Measurements from ENCODE around the gene GBP3.

The GBP3 gene

DNA sequence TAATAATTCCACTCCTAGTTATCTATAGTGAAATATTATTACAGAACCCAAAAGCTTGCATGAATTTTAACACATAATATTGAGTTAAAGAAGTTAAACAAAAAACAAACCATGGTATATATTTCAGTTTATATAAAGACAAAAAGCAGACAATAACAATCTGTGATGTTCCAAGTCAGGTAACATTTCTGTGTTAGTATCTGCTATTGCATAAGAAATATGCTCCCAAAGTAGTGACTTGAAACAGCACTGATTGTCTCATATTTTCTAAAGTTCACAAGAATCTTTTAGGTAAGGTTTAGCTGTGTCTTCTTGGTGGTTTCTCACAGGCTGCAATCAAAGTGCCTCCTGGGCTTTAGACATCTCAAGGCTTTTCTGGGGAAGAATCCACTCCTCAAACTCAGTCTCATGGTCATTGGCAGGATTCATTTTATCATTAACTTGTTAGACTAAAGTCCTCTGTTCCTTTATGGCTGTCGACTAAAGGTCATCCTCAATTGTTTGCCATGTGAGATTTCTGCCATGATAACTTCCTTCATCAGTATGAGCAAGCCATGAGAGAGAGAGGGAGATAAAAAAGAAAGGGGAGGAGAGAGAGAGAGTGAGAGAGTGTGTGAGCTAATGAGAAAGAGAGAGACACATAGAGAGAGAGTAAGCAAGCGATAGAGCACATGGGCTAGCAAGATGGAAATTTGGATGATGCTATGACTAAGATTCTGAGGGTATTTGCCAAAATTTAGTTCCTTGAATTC is 22.5 kb upstream of the GBP3 start:
- H3K4me3 ChIP-seq (ENCODE audit: low read depth, low read length), result no peak overlapping the region
- TF ChIP-seq, protein P1, sequence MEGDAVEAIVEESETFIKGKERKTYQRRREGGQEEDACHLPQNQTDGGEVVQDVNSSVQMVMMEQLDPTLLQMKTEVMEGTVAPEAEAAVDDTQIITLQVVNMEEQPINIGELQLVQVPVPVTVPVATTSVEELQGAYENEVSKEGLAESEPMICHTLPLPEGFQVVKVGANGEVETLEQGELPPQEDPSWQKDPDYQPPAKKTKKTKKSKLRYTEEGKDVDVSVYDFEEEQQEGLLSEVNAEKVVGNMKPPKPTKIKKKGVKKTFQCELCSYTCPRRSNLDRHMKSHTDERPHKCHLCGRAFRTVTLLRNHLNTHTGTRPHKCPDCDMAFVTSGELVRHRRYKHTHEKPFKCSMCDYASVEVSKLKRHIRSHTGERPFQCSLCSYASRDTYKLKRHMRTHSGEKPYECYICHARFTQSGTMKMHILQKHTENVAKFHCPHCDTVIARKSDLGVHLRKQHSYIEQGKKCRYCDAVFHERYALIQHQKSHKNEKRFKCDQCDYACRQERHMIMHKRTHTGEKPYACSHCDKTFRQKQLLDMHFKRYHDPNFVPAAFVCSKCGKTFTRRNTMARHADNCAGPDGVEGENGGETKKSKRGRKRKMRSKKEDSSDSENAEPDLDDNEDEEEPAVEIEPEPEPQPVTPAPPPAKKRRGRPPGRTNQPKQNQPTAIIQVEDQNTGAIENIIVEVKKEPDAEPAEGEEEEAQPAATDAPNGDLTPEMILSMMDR (IDR thresholded peaks at IDR 0.05; ENCODE audit: borderline replicate concordance, insufficient read depth, low read depth, low read length), result no peak

DNA sequence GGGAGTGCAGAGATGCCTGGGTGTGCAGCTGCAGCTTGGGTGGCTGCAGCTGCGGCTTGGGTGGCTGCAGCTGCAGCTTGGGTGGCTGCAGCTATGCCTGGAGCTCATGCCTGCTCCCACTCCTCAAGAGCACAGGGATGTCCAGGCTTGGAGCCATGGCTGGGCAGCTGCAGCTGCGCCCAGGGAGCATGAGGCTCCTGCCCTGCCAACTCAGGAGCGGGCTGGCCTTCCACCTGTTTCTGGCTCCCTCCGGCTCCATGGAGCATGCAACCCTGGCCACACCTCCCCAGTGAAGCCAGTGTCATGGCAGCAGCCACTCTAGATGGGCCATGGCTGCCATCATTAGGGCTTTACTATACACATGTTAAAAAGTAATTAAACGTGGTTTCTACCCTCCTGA is 21.3 kb upstream of the GBP3 start:
- H3K4me3 ChIP-seq (ENCODE audit: low read depth, low read length), result no peak overlapping the region
- TF ChIP-seq, protein P1 (IDR thresholded peaks at IDR 0.05; ENCODE audit: borderline replicate concordance, insufficient read depth, low read depth, low read length), result no peak

DNA sequence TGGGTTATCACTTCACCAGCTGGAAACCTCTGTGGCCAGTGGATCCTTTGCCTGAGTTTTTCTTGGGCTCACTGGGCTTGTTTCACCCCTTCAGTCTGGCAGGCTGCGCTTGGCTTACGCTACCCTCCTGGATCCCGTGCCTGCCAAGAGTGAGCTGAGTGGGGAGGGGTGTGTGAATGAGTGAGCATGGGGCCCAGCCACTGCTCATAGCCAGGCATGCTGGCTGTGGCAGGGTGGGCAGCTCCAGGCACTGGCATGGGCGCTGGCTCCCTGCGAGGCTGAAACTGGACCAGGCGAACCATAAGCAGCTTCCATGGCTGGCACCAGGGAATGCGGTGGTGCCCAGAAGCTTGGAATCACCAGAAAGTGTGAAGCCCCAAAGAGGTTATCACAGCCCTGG is 19.8 kb upstream of the GBP3 start:
- no peak overlapping the region for H3K4me3 ChIP-seq (ENCODE audit: low read depth, low read length)
- TF ChIP-seq, protein P1 (IDR thresholded peaks at IDR 0.05; ENCODE audit: borderline replicate concordance, insufficient read depth, low read depth, low read length), result no peak

DNA sequence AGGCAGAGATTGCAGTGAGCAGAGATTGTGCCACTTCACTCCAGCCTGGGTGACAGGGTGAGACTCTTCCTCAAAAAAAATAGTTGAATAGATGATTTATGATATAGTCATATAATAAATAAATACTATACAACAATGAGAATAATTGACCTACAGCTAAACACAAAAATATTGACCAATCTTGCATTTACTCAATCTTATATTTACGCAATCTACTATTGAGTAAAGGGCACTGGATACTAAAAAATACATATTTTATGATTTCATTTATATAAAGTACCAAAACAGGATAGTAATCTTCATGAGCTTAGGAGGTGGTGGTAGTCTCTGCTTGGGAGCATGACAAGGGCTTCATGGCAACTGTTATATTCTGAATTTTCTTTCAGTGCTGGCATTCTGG is 19.1 kb upstream of the GBP3 start:
- H3K4me3 ChIP-seq (ENCODE audit: low read depth, low read length), result no peak overlapping the region
- TF ChIP-seq, protein P1 (IDR thresholded peaks at IDR 0.05; ENCODE audit: borderline replicate concordance, insufficient read depth, low read depth, low read length), result no peak

DNA sequence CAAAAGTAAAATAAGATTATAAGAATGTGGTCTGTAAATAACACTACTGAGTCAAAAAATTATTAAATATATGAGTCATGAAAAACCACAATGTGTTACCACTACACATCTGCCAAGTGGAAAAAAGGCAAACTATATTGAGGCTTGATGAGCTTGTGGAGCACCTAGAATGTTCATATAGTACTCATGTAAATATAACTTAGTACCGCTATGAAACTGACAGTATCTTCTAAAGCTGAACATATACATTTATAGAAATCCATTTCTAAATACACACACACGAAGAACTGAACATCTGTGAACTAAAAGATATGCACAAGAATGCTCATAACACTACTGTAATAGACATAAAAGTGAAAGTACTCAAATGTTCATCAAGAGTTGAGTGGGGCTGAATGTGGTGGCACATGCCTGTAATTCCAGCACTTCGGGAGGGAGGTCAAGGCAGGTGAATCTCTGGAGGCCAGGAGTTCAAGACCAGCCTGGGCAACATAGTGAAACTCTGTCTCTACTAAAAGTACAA is 18.5 kb upstream of the GBP3 start:
- TF ChIP-seq, protein P1 (IDR thresholded peaks at IDR 0.05; ENCODE audit: borderline replicate concordance, insufficient read depth, low read depth, low read length), result no peak
- no peak overlapping the region for H3K4me3 ChIP-seq (ENCODE audit: low read depth, low read length)

DNA sequence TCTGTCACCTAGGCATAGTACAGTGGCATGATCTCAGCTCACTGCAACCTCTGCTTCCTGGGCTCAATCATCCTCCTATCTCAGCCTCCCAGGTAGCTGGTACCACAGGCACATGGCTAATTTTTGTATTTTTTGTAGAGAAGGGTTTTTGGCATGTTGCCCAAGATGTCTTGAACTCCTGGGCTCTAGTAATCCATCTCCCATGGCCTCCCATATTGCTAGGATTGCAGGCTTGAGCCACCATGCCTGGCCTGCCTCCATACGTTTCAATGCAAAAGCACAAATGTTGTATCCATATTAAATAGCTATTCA is 17.6 kb upstream of the GBP3 start:
- no peak overlapping the region for H3K4me3 ChIP-seq (ENCODE audit: low read depth, low read length)
- TF ChIP-seq, protein P1 (IDR thresholded peaks at IDR 0.05; ENCODE audit: borderline replicate concordance, insufficient read depth, low read depth, low read length), result no peak

DNA sequence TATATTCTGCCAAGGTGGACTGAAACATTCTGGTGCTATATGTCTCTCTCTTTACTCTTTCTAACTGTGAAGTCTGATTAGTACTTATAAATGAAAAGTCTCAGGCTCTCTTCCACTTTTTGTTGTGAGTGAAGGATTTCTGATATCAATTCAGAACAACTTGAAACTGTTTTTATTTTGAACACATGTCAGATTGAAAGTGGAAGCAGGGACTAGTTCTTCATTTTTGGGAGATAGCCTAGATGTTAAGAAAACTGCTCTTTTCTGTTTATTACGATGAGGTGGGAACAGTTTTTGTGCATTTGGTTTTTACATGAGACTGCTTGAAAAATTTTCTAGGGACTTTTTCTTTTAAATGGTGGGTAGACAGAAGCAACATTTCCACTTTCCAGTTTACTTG is 14.5 kb upstream of the GBP3 start:
- no peak overlapping the region for H3K4me3 ChIP-seq (ENCODE audit: low read depth, low read length)
- TF ChIP-seq, protein P1 (IDR thresholded peaks at IDR 0.05; ENCODE audit: borderline replicate concordance, insufficient read depth, low read depth, low read length), result no peak
